ENCODE results near the gene RASA3. TPM values are rescaled to one million over a fixed set of nuclear protein-coding genes. Genes with fewer than 3 reads are reported as not detected.
A peak's percentile ranks its signal among the peaks of the same experiment; 100 is the strongest.

The RASA3 gene
- total and polyA plus RNA-seq, 11 donors = 4.8 to 24.2 (median 9.7) TPM

- intact Hi-C loops (cut with DNase I) = no loop called here
Measured at GRCh38 chr13:114102131-114102520, 30.3 kb downstream of the RASA3 start.

GRCh38 chr13:114101358-114102130 lies 30.9 kb downstream of the RASA3 start:
- Histone ChIP-seq H3K27me3 (no peaks in the 10 kb centered on the region), H3K27ac (peak overlapping the region in 11 of 12 donors; percentile 4 to 74 (median 43)), H3K4me3 (no peak overlapping the region), H3K4me1 (peaks cover 0 to 49% (median 23%) of the 10 kb centered on the region in 12 donors), H3K9me3 (no peaks in the 10 kb centered on the region), H3K36me3 (peaks cover 0 to 4% (median 0%) of the 10 kb centered on the region in 9 donors)
- intact Hi-C loops (cut with DNase I) = no loop called here
- ATAC-seq (peak in 3 of 4 donors; percentile 1 to 34 (median 4)), DNase-seq (peak in 4 of 5 donors; percentile 13 to 64 (median 42))
- WGBS, 4 donors = 65 to 79% (median 66%) methylated on average over 17 to 27 of the region's 27 CpGs
- no peak for TF ChIP-seq CTCF (IDR thresholded peaks at IDR 0.05)
- no peak for TF ChIP-seq POLR2A (IDR thresholded peaks at IDR 0.05)

More at GRCh38 chr13:114102131-114102520, 30.3 kb downstream of the RASA3 start:
- H3K4me3 ChIP-seq = no peak overlapping the region
- H3K27me3 ChIP-seq = no peaks in the 10 kb centered on the region
- H3K9me3 ChIP-seq = no peaks in the 10 kb centered on the region
- H3K36me3 ChIP-seq = peaks cover 0 to 4% (median 0%) of the 10 kb centered on the region in 9 donors
- H3K4me1 ChIP-seq = peaks cover 0 to 50% (median 23%) of the 10 kb centered on the region in 12 donors
- no peak for ATAC-seq
- peak overlapping the region in 2 of 12 donors; percentile 20 to 74 for H3K27ac ChIP-seq
- no peak for TF ChIP-seq CTCF (IDR thresholded peaks at IDR 0.05)
- no peak for TF ChIP-seq POLR2A (IDR thresholded peaks at IDR 0.05)
- WGBS, 4 donors = 95 to 96% (median 96%) methylated on average over 18 of the region's 18 CpGs
- peak in 3 of 5 donors; percentile 23 to 25 (median 25) for DNase-seq

- Histone ChIP-seq H3K27ac (peak overlapping the region in 11 of 12 donors; percentile 4 to 74 (median 43)), H3K4me3 (peak overlapping the region in 1 of 12 donors; percentile 2), H3K9me3 (no peaks in the 10 kb centered on the region), H3K27me3 (no peaks in the 10 kb centered on the region), H3K4me1 (peaks cover 0 to 44% (median 23%) of the 10 kb centered on the region in 12 donors), H3K36me3 (peaks cover 0 to under 1% (median 0%) of the 10 kb centered on the region in 9 donors)
- DNase-seq = peak in 4 of 5 donors; percentile 13 to 62 (median 36)
- no peak for TF ChIP-seq CTCF (IDR thresholded peaks at IDR 0.05)
- no peak for TF ChIP-seq POLR2A (IDR thresholded peaks at IDR 0.05)
- intact Hi-C loops (cut with DNase I) = no loop called here
- WGBS, 4 donors = 69 to 74% (median 71%) methylated on average over 20 to 29 of the region's 29 CpGs
- ATAC-seq = peak in 3 of 4 donors; percentile 25 to 58 (median 30)
Measured at GRCh38 chr13:114100446-114101357, 31.7 kb downstream of the RASA3 start.
